NOMO-1 treated with dmso at 0.1 percent for 144 hours (cell line): ENCODE measurements around the gene MLH3.

Experiments
- DNase-seq: peaks from one replicate; lab custom pipeline; 2025; ENCODE audit not compliant: unreplicated experiment; lab: John Stamatoyannopoulos, UW

The MLH3 gene

DNA sequence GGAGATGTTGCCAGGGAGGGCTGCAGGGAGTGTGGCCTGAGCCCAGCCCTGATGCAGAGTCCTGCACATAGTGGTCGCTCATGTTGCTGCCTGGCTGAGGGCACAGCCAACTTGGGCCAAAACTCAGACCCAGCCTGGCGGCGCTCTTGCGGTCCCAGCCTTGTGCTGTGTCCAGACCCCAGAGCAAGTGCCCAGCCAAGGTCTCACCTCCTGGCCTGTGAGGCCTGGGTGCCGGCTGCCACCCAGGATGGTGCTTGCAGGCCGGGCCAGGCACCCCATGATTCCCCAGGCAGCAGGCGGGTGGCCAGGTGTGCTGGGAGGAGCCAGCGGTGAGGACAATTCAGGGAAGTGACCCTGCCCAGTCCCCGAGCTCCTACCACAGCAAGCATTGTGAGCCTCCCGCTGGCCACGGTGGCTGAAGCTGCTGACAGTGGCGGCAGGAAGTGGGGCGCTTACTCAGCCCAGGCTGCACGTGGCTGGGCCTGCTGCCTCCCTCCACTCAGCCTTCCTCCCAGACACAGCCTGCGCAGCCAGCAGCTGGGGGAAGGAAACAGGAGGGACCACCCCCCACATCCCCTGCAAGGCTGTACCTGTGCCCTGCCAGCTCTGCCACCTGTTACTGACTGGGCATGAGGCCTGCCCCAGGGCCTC lies 78.1 kb downstream of the MLH3 start:
- DNase-seq: no peak

DNA sequence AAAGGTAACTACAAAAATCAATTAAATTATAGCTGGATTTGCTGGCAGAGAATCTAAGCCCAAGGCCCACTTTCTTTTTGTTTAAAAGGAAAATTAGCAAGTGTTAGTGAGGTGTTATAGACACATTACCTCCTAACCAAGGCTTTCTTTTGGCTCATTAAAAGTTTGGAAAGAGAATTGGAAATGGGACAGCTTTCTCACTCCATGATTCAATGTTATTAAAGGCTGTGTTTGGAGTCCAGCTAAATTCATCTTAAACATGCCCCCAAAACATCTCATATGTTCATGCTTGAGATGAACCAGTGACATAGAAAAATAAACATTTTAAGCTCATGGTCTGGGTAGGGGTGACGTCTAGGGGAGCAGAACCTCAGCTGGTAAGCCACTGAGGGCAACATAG lies 82.5 kb downstream of the MLH3 start:
- DNase-seq: no peak

DNA sequence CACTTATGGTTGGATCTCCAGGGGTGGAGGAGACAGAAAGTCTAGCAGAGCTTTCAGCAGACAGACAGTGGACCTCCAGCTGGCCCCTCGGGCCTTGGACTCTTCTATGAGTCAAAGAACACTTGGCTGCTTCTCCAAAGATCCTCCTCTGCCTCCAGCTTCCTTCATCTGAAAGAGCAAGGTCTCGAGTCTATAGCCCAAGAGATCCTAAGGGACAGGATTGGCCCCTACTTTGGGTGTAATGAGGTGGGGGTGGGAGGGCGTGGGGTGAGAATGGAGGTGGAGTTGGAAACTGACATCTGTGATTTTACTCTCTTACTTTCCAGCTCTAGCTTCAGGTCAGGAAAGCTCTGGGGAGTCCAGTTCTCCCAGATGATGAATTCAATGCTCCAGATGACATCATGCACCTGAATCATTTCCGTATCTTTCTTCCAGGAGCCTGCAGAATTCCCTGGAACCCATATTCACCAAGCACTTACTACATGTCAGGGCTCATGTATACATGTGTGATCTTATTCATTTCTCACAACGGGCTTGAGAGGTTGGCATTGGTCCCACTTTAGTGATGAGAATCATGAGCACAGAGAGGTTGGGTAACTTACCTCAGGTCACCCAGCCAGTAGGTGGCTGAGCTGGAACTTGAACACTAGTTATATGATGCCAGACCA lies 85.6 kb downstream of the MLH3 start:
- DNase-seq: no peak

DNA sequence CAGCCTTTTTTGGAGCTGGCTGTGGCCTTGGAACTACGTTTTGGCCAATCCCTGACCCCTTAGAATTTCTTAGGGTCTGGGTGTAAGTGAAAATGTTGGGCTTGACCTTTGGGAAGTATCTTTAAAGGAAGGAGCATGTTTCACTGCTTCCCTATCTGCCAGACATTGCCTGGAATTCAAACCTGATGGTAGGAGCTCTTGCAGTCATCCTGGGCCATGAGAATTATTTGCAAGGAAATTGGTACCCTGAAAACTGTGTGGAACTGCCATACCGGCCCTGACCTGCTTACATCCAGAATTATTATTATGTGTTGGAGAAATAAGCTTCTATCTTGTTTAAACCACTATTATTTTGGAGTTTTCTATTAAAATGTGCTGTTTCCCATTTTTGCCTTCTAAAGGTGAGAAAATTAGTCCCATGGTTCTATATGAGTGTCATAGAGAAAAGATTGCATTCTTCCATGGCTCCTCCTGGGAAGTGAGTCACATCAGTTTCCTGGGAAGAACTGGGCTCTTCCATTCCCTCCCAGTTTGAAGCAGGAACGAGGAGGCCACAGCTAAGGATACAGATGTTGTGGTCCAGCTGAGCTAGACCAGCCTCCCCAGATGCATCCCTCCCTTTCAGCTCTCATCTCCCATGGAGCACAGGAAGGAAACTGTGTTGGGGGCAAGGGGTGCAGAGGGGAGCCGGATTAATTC lies 86.3 kb downstream of the MLH3 start:
- DNase-seq: no peak
